Measurements from ENCODE around the gene ACAP3.

ACAP3 gene

GRCh38 chr1:1272341-1273208 is 35.2 kb downstream of the ACAP3 start:
- no peak for TF ChIP-seq CTCF (IDR thresholded peaks at IDR 0.05; ENCODE audit: low read depth, low read length, missing control alignments)
- peak overlapping the region; percentile 92 for H3K4me3 ChIP-seq (replicated peaks; ENCODE audit: low read depth, low read length)
- DNase-seq (ENCODE audit: extremely low read depth, low read depth) = no peak

- DNase-seq (ENCODE audit: extremely low read depth, low read depth) = no peak
- peak overlapping the region; percentile 12 for H3K4me3 ChIP-seq (replicated peaks; ENCODE audit: low read depth, low read length)
- TF ChIP-seq CTCF (IDR thresholded peaks at IDR 0.05; ENCODE audit: low read depth, low read length, missing control alignments) = no peak
Observed at GRCh38 chr1:1270813-1271212, 36.9 kb downstream of the ACAP3 start.

DNA sequence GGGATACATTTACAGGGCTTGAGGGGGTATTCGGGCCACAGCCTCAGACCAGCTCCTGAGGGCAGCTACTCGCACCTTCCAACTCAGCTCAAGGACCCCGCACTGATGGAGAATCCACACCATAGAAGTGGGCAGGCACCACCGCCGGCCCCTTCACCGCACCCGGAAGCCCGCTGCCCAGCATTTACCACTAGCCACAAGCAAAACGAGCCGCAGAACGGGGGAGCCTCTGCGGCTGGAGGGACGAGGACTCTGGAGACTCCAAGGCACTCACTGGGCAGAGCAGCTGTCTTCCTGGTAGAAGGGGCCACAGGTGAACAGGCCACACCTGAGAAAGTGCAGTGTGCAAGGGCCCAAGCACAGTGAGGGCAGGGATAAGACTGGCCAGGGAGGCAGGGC is 39.4 kb downstream of the ACAP3 start:
- TF ChIP-seq CTCF (IDR thresholded peaks at IDR 0.05; ENCODE audit: low read depth, low read length, missing control alignments) = no peak
- no peak for DNase-seq (ENCODE audit: extremely low read depth, low read depth)
- no peak overlapping the region for H3K4me3 ChIP-seq (replicated peaks; ENCODE audit: low read depth, low read length)

GRCh38 chr1:1267488-1268283 is 40.0 kb downstream of the ACAP3 start:
- no peak for DNase-seq (ENCODE audit: extremely low read depth, low read depth)
- TF ChIP-seq CTCF (IDR thresholded peaks at IDR 0.05; ENCODE audit: low read depth, low read length, missing control alignments) = no peak
- H3K4me3 ChIP-seq (replicated peaks; ENCODE audit: low read depth, low read length) = no peak overlapping the region

DNA sequence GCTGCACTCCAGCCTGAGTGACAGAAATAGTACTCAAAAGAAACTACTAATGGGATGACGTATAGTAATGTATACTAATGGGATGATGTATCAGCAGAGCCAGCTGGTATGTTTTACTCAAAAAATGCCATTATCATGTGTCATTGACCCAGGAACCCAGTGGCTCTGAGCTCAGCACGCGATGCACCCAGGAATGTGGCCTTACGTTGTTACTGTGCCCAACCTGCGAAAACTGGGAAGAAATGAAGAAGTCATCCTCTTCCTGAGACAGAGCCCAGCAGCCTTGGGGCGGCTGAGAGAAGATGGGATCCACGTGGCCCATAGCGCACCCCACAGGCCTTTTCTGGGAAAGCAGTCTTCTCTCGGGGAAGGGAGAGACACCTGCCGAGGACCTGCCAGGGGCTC is 42.9 kb downstream of the ACAP3 start:
- H3K4me3 ChIP-seq (replicated peaks; ENCODE audit: low read depth, low read length) = no peak overlapping the region
- DNase-seq (ENCODE audit: extremely low read depth, low read depth) = peak; percentile 97
- peak; percentile 62 for TF ChIP-seq CTCF (IDR thresholded peaks at IDR 0.05; ENCODE audit: low read depth, low read length, missing control alignments)

GRCh38 chr1:1264026-1264425 is 43.7 kb downstream of the ACAP3 start:
- no peak for TF ChIP-seq CTCF (IDR thresholded peaks at IDR 0.05; ENCODE audit: low read depth, low read length, missing control alignments)
- no peak for DNase-seq (ENCODE audit: extremely low read depth, low read depth)
- no peak overlapping the region for H3K4me3 ChIP-seq (replicated peaks; ENCODE audit: low read depth, low read length)
